GM19240 (cell line): ENCODE measurements around the gene IL22RA1.

Experiments
- DNase-seq: peaks from one replicate; pipeline ENCODE4 v3.0.0; 2011; ENCODE audit warnings: low spot score; ENCODE audit not compliant: insufficient read length

Gene IL22RA1

GRCh38 chr1:24098943-24099638 is 43.8 kb downstream of the IL22RA1 start:
- DNase-seq, result no peak

GRCh38 chr1:24098102-24098501 is 44.8 kb downstream of the IL22RA1 start:
- no peak for DNase-seq

- no peak for DNase-seq
Measured at GRCh38 chr1:24097663-24098062, 45.3 kb downstream of the IL22RA1 start.

- no peak for DNase-seq
Measured at GRCh38 chr1:24096739-24097103, 46.2 kb downstream of the IL22RA1 start.

GRCh38 chr1:24096009-24096738 is 46.8 kb downstream of the IL22RA1 start:
- DNase-seq, result no peak

GRCh38 chr1:24095140-24095859 is 47.6 kb downstream of the IL22RA1 start:
- no peak for DNase-seq

GRCh38 chr1:24094554-24094953 is 48.4 kb downstream of the IL22RA1 start:
- no peak for DNase-seq

GRCh38 chr1:24093732-24094131 is 49.2 kb downstream of the IL22RA1 start:
- DNase-seq, result no peak

- DNase-seq, result no peak
Measured at GRCh38 chr1:24092979-24093378, 50.0 kb downstream of the IL22RA1 start.

GRCh38 chr1:24091971-24092482 is 50.9 kb downstream of the IL22RA1 start:
- DNase-seq, result no peak

- DNase-seq, result no peak
Measured at GRCh38 chr1:24090736-24091135, 52.2 kb downstream of the IL22RA1 start.

- no peak for DNase-seq
Measured at GRCh38 chr1:24089743-24090555, 53.0 kb downstream of the IL22RA1 start.

GRCh38 chr1:24089027-24089742 is 53.8 kb downstream of the IL22RA1 start:
- DNase-seq, result no peak

- no peak for DNase-seq
Measured at GRCh38 chr1:24086466-24086865, 56.5 kb downstream of the IL22RA1 start.

- no peak for DNase-seq
Measured at GRCh38 chr1:24085546-24085945, 57.4 kb downstream of the IL22RA1 start.

GRCh38 chr1:24085007-24085406 is 57.9 kb downstream of the IL22RA1 start:
- no peak for DNase-seq

- DNase-seq, result no peak
Measured at GRCh38 chr1:24084050-24084449, 58.9 kb downstream of the IL22RA1 start.

GRCh38 chr1:24082372-24082771 is 60.6 kb downstream of the IL22RA1 start:
- no peak for DNase-seq

GRCh38 chr1:24081190-24081589 is 61.8 kb downstream of the IL22RA1 start:
- no peak for DNase-seq

GRCh38 chr1:24080131-24080530 is 62.8 kb downstream of the IL22RA1 start:
- DNase-seq, result no peak
